ENCODE results near the gene F10.

GRCh38 chr13:113102727-113103126, 19.9 kb upstream of the F10 start:
- TF ChIP-seq, protein P1, sequence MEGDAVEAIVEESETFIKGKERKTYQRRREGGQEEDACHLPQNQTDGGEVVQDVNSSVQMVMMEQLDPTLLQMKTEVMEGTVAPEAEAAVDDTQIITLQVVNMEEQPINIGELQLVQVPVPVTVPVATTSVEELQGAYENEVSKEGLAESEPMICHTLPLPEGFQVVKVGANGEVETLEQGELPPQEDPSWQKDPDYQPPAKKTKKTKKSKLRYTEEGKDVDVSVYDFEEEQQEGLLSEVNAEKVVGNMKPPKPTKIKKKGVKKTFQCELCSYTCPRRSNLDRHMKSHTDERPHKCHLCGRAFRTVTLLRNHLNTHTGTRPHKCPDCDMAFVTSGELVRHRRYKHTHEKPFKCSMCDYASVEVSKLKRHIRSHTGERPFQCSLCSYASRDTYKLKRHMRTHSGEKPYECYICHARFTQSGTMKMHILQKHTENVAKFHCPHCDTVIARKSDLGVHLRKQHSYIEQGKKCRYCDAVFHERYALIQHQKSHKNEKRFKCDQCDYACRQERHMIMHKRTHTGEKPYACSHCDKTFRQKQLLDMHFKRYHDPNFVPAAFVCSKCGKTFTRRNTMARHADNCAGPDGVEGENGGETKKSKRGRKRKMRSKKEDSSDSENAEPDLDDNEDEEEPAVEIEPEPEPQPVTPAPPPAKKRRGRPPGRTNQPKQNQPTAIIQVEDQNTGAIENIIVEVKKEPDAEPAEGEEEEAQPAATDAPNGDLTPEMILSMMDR (conservative IDR thresholded peaks at IDR 0.05; ENCODE audit: low read length) = no peak
- no peak for TF ChIP-seq EZH2phosphoT487 (IDR thresholded peaks at IDR 0.05; ENCODE audit: borderline replicate concordance)
